Measurements from ENCODE around the gene PIK3C2G.

GRCh38 chr12:18222699-18223098 is 38.6 kb upstream of the PIK3C2G start:
- TF ChIP-seq KDM1A (IDR thresholded peaks at IDR 0.05; ENCODE audit: low read depth), result no peak
- no peak for TF ChIP-seq HEYL (CRISPR knock-in tag; IDR thresholded peaks at IDR 0.05)
- TF ChIP-seq EP300 (IDR thresholded peaks at IDR 0.05), result no peak
- no peak for TF ChIP-seq CHD2 (IDR thresholded peaks at IDR 0.05; ENCODE audit: low read length, partially characterized antibody)
- no peak for TF ChIP-seq E2F6 (IDR thresholded peaks at IDR 0.05; ENCODE audit: borderline replicate concordance, low read depth)
- TF ChIP-seq, protein P1, sequence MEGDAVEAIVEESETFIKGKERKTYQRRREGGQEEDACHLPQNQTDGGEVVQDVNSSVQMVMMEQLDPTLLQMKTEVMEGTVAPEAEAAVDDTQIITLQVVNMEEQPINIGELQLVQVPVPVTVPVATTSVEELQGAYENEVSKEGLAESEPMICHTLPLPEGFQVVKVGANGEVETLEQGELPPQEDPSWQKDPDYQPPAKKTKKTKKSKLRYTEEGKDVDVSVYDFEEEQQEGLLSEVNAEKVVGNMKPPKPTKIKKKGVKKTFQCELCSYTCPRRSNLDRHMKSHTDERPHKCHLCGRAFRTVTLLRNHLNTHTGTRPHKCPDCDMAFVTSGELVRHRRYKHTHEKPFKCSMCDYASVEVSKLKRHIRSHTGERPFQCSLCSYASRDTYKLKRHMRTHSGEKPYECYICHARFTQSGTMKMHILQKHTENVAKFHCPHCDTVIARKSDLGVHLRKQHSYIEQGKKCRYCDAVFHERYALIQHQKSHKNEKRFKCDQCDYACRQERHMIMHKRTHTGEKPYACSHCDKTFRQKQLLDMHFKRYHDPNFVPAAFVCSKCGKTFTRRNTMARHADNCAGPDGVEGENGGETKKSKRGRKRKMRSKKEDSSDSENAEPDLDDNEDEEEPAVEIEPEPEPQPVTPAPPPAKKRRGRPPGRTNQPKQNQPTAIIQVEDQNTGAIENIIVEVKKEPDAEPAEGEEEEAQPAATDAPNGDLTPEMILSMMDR (IDR thresholded peaks at IDR 0.05), result no peak
